Panc1 (cell line): ENCODE data around the gene PPFIA4. TPM values are rescaled to one million over a fixed set of nuclear protein-coding genes. Genes with fewer than 3 reads are reported as not detected.

ENCODE experiments used
- ATAC-seq: fragments of 200-7000 bp; cut with Tn5 transposase; 2 replicates; pipeline ENCODE4 v1.9.1; 2020; ENCODE audit warnings: mild to moderate bottlenecking, moderate library complexity
- BruUV-seq: library from RNA; stranded (reverse); fragments of 400-500 nt; replicated peaks from 2 replicates; lab custom pipeline; 2021; lab: Mats Ljungman, UMichigan
- CTCF ChIA-PET: fragments of 300-600 bp; sonication (Branson Sonifier 250); formaldehyde crosslinking; loops from one replicate; lab custom pipeline; 2022; ENCODE audit warnings: antibody characterized with exemption; lab: Charles Lee
- POLR2A ChIA-PET: fragments of 300-600 bp; sonication (Branson Sonifier 250); formaldehyde crosslinking; loops from one replicate; lab custom pipeline; 2022; ENCODE audit warnings: antibody characterized with exemption; lab: Charles Lee
- DNase-seq: peaks from one replicate; pipeline ENCODE4 v3.0.0-alpha.2; 2010; ENCODE audit warnings: low read depth, low spot score
- H3K27ac ChIP-seq: 2 replicates; pipeline ENCODE4 v1.5.1; 2011; ENCODE audit warnings: mild to moderate bottlenecking, low read length, inconsistent platforms
- H3K27me3 ChIP-seq: fragments of 200-500 bp; sonication (Bioruptor generic); 2 replicates; pipeline ENCODE4 v1.6.0; 2014; ENCODE audit warnings: low read length, inconsistent platforms; ENCODE audit not compliant: control insufficient read depth, insufficient read depth
- H3K36me3 ChIP-seq: fragments of 200-500 bp; sonication (Bioruptor generic); 2 replicates; pipeline ENCODE4 v1.5.1; 2014; ENCODE audit warnings: inconsistent platforms, mild to moderate bottlenecking, low read length, moderate library complexity; ENCODE audit not compliant: control insufficient read depth, insufficient read depth
- H3K4me1 ChIP-seq: 2 replicates; pipeline ENCODE4 v1.5.1; 2011; ENCODE audit warnings: inconsistent platforms, mild to moderate bottlenecking, low read length, moderate library complexity; ENCODE audit not compliant: control insufficient read depth, insufficient read depth
- H3K4me3 ChIP-seq, 2 experiments: 2 replicates each; pipeline ENCODE4 v1.5.1; 2011 to 2012; ENCODE audit warnings: low read depth in 2 of 2, low read length in 2 of 2, mild to moderate bottlenecking in 2 of 2, inconsistent platforms in 1 of 2, moderate library complexity in 1 of 2
- H3K9me3 ChIP-seq: fragments of 200-500 bp; sonication (Bioruptor generic); 2 replicates; pipeline ENCODE4 v1.5.1; 2014; ENCODE audit warnings: low read depth, mild to moderate bottlenecking, inconsistent platforms, low read length, moderate library complexity; ENCODE audit not compliant: control insufficient read depth, insufficient read depth
- POLR2AphosphoS5 ChIP-seq: IDR thresholded peaks from 2 replicates; pipeline ENCODE4 v1.6.1; 2012; ENCODE audit warnings: mild to moderate bottlenecking, low read depth, low read length, moderate library complexity
- SIN3A ChIP-seq: IDR thresholded peaks from 2 replicates; pipeline ENCODE4 v1.6.1; 2012; ENCODE audit warnings: low read depth, mild to moderate bottlenecking, low read length, moderate library complexity, borderline replicate concordance; ENCODE audit not compliant: insufficient read depth
- TCF7L2 ChIP-seq: IDR thresholded peaks from 2 replicates; pipeline ENCODE4 v1.6.1; 2011; ENCODE audit warnings: mild to moderate bottlenecking, low read depth, low read length, inconsistent platforms
- in situ Hi-C: cut with HindIII; loops from 2 replicates; pipeline ENCODE4 v1.10.0; 2016; ENCODE audit warnings: low sequenced_read_pairs, low pct_unique_long_range_greater_than_20kb
- intact Hi-C: fragments of 100-400 bp; cut with micrococcal nuclease; formaldehyde crosslinking; loops from one replicate; pipeline ENCODE4 v1.10.0; 2022; ENCODE audit not compliant: unreplicated experiment
- total RNA-seq: library from RNA; stranded (reverse); gene quantifications from one replicate; pipeline ENCODE4 v1.2.1, GENCODE V29; 2021; ENCODE audit not compliant: unreplicated experiment
- TF ChIP-seq, protein P1 (sequence below), 2 experiments: IDR thresholded peaks; 2 replicates each; pipeline ENCODE4 v1.6.1; 2011 to 2012; ENCODE audit warnings: low read depth in 2 of 2, control low read depth in 1 of 2, low read length in 1 of 2, mild to moderate bottlenecking in 1 of 2, moderate library complexity in 1 of 2; ENCODE audit not compliant: insufficient read depth in 1 of 2
- TF ChIP-seq, protein P2 (sequence below): fragments of 450-650 bp; IDR thresholded peaks from 2 replicates; pipeline ENCODE4 v1.5.1; 2017; ENCODE audit warnings: mild to moderate bottlenecking

The PPFIA4 gene
- total RNA-seq, 1 experiment from 2014 or later: 1.9 TPM

DNA sequence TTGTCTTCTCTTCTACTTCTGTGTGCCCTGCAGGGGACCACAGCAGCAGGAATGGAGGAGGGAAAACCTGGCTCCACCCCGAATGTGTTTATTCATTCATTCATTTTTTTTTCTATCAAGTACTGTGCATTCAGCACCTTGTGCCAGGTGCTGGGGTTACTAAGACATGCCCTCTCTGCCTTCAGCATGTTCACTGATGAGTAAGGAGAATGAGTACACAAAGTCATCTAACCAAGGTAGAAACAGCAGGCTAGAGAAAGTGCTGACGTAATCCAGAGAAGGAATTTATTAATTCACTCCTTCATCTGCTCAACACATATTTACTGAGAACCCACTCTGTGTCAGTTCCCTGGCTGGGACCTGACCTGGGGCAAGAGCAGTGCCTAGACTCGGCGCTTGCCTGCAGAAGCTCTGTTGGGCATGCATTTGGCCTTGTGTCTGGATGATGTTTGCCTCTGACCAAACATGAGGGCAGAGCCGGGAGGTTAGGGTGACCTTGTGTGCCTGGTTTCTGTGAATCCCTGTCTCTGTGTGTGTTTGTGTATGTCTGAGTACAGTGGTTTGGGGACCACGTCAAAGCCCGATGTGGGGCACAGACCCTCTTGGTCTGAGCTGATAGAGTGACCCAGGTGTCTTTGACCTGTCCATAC is 62.8 kb downstream of the PPFIA4 start:
- no peak for DNase-seq
- intact Hi-C loops: no loop called here

DNA sequence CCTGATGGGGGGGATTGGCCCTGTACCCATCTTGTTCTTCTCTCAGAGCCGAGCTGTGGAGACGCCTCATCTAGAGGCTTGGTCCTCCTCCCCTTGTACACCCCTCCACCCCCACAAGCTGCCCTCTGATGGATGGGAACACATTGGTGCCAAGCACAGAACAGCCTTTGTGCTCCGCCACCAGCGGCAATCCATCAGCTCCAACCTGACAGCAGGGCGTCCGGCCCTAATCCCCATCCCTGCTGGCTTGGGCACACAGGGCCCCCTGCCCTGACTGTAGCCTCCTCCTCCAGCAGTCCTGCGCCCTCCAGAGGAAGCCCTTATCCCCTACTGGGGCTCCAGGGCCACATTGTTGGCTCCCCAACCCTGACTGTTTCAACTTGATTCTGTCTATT is 63.4 kb downstream of the PPFIA4 start:
- no peak for ATAC-seq
- Histone ChIP-seq H3K36me3 (no peaks in the 10 kb centered on the region), H3K4me1 (no peaks in the 10 kb centered on the region), H3K27me3 (peaks cover 2% of the 10 kb centered on the region; the same call in 1 of the 2 replicates), H3K27ac (no peak overlapping the region), H3K9me3 (no peaks in the 10 kb centered on the region; the same call in 1 of the 2 replicates), H3K4me3 (no peak overlapping the region)
- BruUV-seq: no TSS peak
- POLR2A ChIA-PET: no interaction called here
- TF ChIP-seq POLR2AphosphoS5 (no peak), SIN3A (no peak), TCF7L2 (no peak)
- TF ChIP-seq, protein P1, sequence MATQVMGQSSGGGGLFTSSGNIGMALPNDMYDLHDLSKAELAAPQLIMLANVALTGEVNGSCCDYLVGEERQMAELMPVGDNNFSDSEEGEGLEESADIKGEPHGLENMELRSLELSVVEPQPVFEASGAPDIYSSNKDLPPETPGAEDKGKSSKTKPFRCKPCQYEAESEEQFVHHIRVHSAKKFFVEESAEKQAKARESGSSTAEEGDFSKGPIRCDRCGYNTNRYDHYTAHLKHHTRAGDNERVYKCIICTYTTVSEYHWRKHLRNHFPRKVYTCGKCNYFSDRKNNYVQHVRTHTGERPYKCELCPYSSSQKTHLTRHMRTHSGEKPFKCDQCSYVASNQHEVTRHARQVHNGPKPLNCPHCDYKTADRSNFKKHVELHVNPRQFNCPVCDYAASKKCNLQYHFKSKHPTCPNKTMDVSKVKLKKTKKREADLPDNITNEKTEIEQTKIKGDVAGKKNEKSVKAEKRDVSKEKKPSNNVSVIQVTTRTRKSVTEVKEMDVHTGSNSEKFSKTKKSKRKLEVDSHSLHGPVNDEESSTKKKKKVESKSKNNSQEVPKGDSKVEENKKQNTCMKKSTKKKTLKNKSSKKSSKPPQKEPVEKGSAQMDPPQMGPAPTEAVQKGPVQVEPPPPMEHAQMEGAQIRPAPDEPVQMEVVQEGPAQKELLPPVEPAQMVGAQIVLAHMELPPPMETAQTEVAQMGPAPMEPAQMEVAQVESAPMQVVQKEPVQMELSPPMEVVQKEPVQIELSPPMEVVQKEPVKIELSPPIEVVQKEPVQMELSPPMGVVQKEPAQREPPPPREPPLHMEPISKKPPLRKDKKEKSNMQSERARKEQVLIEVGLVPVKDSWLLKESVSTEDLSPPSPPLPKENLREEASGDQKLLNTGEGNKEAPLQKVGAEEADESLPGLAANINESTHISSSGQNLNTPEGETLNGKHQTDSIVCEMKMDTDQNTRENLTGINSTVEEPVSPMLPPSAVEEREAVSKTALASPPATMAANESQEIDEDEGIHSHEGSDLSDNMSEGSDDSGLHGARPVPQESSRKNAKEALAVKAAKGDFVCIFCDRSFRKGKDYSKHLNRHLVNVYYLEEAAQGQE (IDR thresholded peaks at IDR 0.05; ENCODE audit: insufficient read depth in 1 of 2, low read depth in 2 of 2, low read length in 1 of 2): no peak
- TF ChIP-seq, protein P2, sequence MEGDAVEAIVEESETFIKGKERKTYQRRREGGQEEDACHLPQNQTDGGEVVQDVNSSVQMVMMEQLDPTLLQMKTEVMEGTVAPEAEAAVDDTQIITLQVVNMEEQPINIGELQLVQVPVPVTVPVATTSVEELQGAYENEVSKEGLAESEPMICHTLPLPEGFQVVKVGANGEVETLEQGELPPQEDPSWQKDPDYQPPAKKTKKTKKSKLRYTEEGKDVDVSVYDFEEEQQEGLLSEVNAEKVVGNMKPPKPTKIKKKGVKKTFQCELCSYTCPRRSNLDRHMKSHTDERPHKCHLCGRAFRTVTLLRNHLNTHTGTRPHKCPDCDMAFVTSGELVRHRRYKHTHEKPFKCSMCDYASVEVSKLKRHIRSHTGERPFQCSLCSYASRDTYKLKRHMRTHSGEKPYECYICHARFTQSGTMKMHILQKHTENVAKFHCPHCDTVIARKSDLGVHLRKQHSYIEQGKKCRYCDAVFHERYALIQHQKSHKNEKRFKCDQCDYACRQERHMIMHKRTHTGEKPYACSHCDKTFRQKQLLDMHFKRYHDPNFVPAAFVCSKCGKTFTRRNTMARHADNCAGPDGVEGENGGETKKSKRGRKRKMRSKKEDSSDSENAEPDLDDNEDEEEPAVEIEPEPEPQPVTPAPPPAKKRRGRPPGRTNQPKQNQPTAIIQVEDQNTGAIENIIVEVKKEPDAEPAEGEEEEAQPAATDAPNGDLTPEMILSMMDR: no peak
- CTCF ChIA-PET: no interaction called here
- DNase-seq: no peak
- in situ Hi-C loops (no loop called here), intact Hi-C loops (no loop called here)

More for the DNA sequence above, 62.8 kb downstream of the PPFIA4 start:
- no peaks in the 10 kb centered on the region for H3K9me3 ChIP-seq
- no peaks in the 10 kb centered on the region for H3K36me3 ChIP-seq
- peaks cover 2% of the 10 kb centered on the region; the same call in 1 of the 2 replicates for H3K27me3 ChIP-seq
- CTCF ChIA-PET: no interaction called here
- in situ Hi-C loops: no loop called here
- POLR2A ChIA-PET: no interaction called here
- H3K4me3 ChIP-seq: no peak overlapping the region
- ATAC-seq: no peak
- no peak overlapping the region for H3K27ac ChIP-seq
- TF ChIP-seq SIN3A: no peak
- TF ChIP-seq, protein P2: no peak
- no peak for TF ChIP-seq POLR2AphosphoS5
- no peak for TF ChIP-seq TCF7L2
- TF ChIP-seq, protein P1 (IDR thresholded peaks at IDR 0.05; ENCODE audit: insufficient read depth in 1 of 2, low read depth in 2 of 2, low read length in 1 of 2): no peak
- no peaks in the 10 kb centered on the region for H3K4me1 ChIP-seq
- BruUV-seq: no TSS peak
